CD4-positive, alpha-beta T cell treated with Interleukin-21 for 1 hour (primary cell): Measurements from ENCODE around the gene WNT8A.
"Not testable (repeated sequence)": the region's sequence is repeated elsewhere in the genome, so short reads cannot be mapped to it uniquely, and the experiment has no call there.

Experiments
- DNase-seq: peaks from one replicate; pipeline ENCODE4 v3.0.0-alpha.2; 2020

The WNT8A gene

GRCh38 chr5:138083702-138084101, at the start of gene WNT8A:
Gene WNT8A, plus strand, starts transcription at chr5:138084033. Its CDS starts 95 bp downstream, at chr5:138084128.
- no peak for DNase-seq

- peak; percentile 88 for DNase-seq
These were observed 48.0 kb upstream of the WNT8A start for GRCh38 chr5:138035605-138036537.

- no peak for DNase-seq
These were observed 46.6 kb upstream of the WNT8A start for GRCh38 chr5:138037271-138037670.

- DNase-seq, result no peak
These were observed 45.8 kb upstream of the WNT8A start for GRCh38 chr5:138037907-138038633.

- no peak for DNase-seq
These were observed 45.0 kb upstream of the WNT8A start for GRCh38 chr5:138038826-138039225.

- not testable (repeated sequence) for DNase-seq
These were observed 38.5 kb upstream of the WNT8A start for GRCh38 chr5:138045283-138045682.

- DNase-seq, result no peak
These were observed 32.2 kb upstream of the WNT8A start for GRCh38 chr5:138051441-138052296.

GRCh38 chr5:138052718-138053117, 31.1 kb upstream of the WNT8A start:
- DNase-seq, result not testable (repeated sequence)

- no peak for DNase-seq
These were observed 30.3 kb upstream of the WNT8A start for GRCh38 chr5:138053554-138053953.

GRCh38 chr5:138054206-138054605, 29.6 kb upstream of the WNT8A start:
- DNase-seq, result no peak

- no peak for DNase-seq
These were observed 28.8 kb upstream of the WNT8A start for GRCh38 chr5:138054847-138055558.

- DNase-seq, result no peak
These were observed 19.3 kb upstream of the WNT8A start for GRCh38 chr5:138064526-138064925.

GRCh38 chr5:138065102-138065501, 18.7 kb upstream of the WNT8A start:
- no peak for DNase-seq

GRCh38 chr5:138067945-138068344, 15.9 kb upstream of the WNT8A start:
- DNase-seq, result no peak

GRCh38 chr5:138068742-138069600, 14.9 kb upstream of the WNT8A start:
- peak; percentile 71 for DNase-seq

- DNase-seq, result not testable (repeated sequence)
These were observed 13.8 kb upstream of the WNT8A start for GRCh38 chr5:138070026-138070425.

GRCh38 chr5:138077064-138077696, 6.7 kb upstream of the WNT8A start:
- DNase-seq, result peak; percentile 53

GRCh38 chr5:138078006-138078643, 5.7 kb upstream of the WNT8A start:
- no peak for DNase-seq

GRCh38 chr5:138082033-138082432, 1.8 kb upstream of the WNT8A start:
- DNase-seq, result no peak

- DNase-seq, result no peak
These were observed 7.9 kb downstream of the WNT8A start for GRCh38 chr5:138091685-138092084.
